Mesenteric fat pad (tissue), 1 donor: ENCODE data around the gene LACTB. TPM values are rescaled to one million over a fixed set of nuclear protein-coding genes. Genes with fewer than 3 reads are reported as not detected.

ENCODE experiments used
- DNase-seq: peaks from one replicate; pipeline ENCODE4 v3.0.0-alpha.2; 2020; ENCODE audit warnings: low spot score
- total RNA-seq: library from RNA; stranded (reverse); fragmentation: NEBNext Ultra II Directional; extraction: Animal tissue kit (Norgen Biotek cat#: 25700); gene quantifications from one replicate; pipeline ENCODE4 v1.2.1, GENCODE V29; 2021
- donor health status: DM: yes; HTN: yes; CAD: no.

LACTB gene
- total RNA-seq, 1 donor from 2014 or later = 30.1 TPM

DNA sequence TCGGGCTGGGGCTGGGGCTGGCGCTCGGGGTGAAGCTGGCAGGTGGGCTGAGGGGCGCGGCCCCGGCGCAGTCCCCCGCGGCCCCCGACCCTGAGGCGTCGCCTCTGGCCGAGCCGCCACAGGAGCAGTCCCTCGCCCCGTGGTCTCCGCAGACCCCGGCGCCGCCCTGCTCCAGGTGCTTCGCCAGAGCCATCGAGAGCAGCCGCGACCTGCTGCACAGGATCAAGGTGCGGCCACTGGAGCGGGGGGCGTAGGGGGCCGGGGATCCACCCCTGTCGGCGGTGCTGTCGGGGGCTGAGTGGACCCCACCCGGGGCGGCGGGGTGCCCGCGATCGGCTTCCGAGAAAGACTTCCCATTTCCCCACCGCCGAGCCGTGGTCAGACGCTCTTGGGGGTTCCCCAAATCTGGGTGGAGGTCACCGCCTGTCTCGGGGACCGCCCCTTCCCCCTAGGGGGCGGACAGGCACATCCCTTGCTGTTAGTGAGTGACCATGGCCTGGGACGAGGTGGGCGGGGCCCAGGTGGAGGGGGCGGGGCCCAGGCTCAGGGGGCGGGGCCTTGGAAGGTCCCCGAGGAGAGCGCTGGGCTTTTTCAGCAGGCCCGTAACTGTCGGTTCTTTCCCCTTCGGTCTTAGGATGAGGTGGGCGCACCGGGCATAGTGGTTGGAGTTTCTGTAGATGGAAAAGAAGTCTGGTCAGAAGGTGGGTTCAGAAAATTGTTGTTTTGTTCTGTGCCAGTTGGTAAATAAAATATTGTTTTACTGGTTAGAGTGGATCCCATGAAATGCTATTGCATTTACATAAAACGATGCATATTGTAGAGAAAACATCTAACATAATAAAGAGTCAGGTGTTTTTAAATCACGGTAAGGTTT, 578 bp downstream of the LACTB start:
- peak; percentile 93 for DNase-seq

- DNase-seq = no peak
Observed at GRCh38 chr15:63124506-63124905, 2.8 kb downstream of the LACTB start.

DNA sequence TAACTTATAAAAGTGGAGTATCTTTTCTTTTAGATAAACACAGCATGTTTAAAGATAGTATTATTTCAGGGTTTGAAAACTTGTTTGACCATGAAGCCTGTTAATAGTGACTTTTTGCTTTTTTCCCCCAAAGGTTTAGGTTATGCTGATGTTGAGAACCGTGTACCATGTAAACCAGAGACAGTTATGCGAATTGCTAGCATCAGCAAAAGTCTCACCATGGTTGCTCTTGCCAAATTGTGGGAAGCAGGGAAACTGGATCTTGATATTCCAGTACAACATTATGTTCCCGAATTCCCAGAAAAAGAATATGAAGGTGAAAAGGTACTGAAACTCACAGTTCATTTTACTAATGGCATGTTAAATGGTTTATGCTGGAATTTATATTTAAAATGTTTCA, 5.1 kb downstream of the LACTB start:
- DNase-seq = no peak

- DNase-seq = no peak
Observed at GRCh38 chr15:63133786-63134185, 12.1 kb downstream of the LACTB start.

DNA sequence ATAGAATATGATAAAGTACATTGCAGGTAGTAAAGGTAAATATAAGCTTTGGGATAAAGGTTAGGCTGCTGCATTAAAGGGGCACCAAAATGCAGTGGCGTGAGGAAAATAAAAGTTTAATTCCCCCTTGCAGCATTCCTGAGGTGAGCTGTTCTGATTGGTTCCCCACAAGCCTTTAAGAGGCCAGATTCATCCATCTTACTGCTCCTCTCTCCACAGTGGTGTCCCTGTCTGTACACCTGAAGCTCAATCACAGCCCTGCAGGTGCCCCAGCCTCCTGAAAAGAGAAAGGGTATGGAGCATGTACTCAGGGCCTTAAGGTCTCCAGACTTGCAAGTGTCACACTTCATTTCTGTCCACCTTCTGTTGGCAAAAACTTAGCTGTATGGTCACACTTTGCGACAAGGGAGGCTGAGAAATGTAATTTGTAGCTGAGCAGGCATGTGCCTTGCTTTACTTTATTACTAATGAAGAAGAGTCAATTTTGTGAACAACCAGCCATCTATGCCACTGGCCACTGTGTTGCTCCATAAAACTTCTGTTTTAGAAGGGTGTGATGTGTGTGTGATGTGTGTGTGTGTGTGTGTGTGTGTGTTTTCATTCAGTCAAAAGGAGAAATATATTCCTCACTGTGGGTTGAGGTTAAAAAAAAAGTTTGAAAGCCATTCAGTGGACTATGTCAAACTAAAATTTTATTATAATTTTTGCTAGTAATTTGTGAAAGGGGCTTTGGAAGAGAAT, 12.8 kb downstream of the LACTB start:
- no peak for DNase-seq

DNA sequence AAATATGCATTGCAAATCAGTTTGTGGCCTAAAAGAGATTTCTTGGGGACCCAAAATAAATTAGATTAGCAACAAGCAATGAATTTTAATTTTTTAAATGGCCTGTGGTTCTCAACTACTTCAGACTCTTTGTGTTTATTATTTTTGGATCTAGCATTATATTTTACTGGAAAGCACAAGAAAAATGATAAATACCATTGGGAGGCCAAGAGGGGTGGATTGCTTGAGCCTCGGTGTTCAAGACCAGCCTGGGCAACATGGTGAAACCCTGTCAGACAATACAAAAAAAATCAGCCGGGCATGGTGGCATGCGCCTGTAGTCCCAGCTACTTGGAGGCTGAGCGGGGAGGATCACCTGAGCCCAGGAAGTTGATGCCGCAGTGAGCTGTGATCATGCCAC, 13.6 kb downstream of the LACTB start:
- DNase-seq = no peak

DNA sequence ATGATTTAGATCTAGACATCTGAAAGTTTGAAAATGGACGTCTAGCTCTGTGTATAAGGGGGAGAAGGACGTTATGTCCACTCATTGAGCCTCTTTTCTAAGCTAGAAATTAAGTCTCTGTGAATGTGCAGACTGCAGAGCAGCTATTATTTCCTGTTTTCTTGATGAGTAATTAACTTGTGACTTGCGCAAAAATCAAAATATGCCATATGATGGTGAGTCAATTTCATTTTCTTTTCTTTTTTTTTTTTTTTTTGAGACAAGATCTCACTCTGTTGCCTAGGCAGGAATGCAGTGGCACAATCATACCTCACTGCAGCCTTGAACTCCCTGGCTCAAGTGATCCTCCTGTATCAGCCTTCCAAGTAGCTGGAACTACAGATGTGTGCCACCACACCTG, 14.1 kb downstream of the LACTB start:
- no peak for DNase-seq

DNA sequence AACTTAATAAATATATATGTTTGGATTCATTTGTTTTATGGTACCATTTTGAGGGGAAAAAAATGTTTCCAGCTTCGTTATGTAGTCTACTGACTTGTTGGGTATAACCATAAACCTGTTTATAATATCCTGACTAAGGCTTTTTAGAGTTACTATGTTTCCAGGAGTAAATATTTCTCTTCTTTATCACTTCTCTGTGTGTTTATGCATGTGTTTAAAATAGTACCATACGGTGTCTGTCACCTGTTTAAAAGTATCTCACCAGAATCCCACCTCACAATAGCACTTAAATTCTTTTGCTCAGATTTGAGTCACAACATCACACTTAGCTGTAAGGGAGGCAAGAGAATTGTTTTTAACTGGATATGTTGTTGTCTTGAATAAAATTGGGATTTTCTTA, 15.1 kb downstream of the LACTB start:
- DNase-seq = no peak

- no peak for DNase-seq
Observed at GRCh38 chr15:63140936-63141335, 19.3 kb downstream of the LACTB start.

- no peak for DNase-seq
Observed at GRCh38 chr15:63145426-63145825, 23.8 kb downstream of the LACTB start.

GRCh38 chr15:63146684-63147083, 25.0 kb downstream of the LACTB start:
- DNase-seq = no peak

GRCh38 chr15:63151665-63152064, 30.0 kb downstream of the LACTB start:
- no peak for DNase-seq

DNA sequence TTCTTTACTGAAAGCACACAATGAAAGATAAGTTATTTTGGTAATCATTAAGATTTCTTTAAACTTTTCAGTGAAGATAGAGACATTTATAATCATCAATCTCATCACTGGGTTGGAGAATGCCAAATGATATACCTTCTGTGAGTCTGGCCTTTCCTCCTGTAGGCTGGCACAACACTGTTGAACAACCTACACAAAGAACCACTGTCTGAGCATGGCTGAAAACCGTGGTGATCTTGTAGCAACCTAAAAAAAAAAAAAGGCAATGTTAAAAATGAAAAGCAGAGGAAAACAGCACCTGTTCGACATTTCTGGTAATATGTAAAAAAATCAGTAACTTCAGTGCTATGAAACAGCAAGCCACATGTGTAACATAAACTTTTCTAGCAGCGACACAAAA, 33.8 kb downstream of the LACTB start:
- no peak for DNase-seq

GRCh38 chr15:63156086-63156710, 34.5 kb downstream of the LACTB start:
- no peak for DNase-seq

DNA sequence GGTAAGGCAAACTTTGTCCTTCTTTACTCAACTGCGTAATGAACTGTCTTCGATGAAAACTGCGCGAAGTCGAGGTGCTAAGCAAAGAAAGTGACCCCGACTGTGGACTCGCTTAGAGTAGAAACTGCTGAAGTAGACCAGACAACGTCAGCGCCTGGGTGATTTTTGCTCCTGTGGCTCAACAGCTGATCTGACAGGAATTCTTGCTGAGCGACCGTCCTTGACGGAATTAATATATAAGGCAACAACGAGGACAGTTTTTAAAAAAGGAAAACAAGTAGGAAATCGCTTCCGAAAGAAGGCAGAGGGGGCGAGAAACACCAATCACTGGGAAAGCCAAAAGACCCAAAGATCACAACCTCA, 35.1 kb downstream of the LACTB start:
- no peak for DNase-seq

DNA sequence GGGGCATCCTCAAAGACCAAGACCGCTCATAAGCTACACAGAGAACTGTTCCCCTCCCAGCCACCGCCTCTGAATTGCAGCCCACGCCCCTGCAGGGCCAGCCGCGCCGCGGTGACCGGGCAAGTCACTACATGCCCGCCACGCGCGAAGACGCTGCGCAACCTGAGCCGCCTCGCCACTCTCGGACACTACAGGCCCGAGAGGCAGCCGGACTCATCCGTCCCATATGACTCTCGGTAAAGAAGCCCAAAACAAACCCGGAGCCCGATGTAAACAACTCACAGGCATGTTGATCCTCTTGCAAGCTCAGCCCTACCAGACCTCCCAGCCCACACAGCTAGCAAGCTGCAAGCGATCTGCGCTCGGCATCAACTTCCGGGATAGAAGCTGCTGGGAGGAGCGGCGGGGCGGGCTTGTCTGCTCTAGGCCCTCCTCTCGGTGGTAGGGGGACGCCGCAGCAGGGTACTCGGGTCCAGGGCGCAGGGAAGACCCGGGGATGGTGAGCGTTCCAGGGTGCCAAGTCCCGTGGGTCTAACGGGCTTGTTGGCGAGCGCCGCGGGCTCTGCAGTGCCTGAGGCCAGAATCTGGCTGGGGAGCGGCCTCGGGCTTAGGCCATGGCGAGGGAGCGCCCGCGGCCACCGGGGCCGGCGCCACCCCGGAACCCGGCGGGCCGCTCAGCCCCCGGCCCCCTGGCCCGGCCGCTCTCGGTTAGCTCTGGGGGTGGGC, 35.6 kb downstream of the LACTB start, which contains the start of gene RPS27L:
Gene RPS27L, minus strand, starts transcription at position 360 of the 726 bp plus-strand sequence. Its CDS starts 72 bp downstream, at position 288.
- DNase-seq = peak; percentile 95

- no peak for DNase-seq
Observed at GRCh38 chr15:63157891-63158431, 36.3 kb downstream of the LACTB start.

- no peak for DNase-seq
Observed at GRCh38 chr15:63160638-63161037, 39.0 kb downstream of the LACTB start.

DNA sequence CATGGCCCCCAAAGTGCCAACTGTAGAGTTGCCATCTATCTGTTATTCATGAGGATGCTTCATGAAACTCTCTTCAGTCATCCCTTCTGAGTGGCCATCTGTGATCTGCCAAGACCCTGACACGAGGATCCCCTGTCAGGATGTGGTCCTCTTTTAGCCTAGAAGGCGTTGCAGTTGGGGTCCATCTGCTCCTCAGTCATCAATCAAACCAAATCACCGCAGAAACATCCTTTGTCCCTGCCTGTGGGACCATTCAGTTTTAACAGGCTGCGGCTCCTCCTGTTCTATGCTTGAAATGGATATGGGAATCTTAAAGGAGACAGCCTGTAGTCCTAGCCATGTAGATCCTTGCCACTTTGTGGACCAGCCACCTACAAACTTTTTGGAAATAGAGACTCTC, 41.6 kb downstream of the LACTB start:
- no peak for DNase-seq

GRCh38 chr15:63165166-63165859, 43.7 kb downstream of the LACTB start:
- DNase-seq = no peak
